HepG2 (cell line): ENCODE data around the gene PODN. TPM values are rescaled to one million over a fixed set of nuclear protein-coding genes. Genes with fewer than 3 reads are reported as not detected.

Source experiments
- ASH2L ChIP-seq: fragments of 300-600, 200-600 bp; sonication (generic); IDR thresholded peaks from 2 replicates; pipeline ENCODE4 v1.7.0; 2017; ENCODE audit warnings: low read depth, mild to moderate bottlenecking, moderate library complexity, mixed read lengths, low read length; ENCODE audit not compliant: insufficient read length
- FOSL2 ChIP-seq: sonication (generic); formaldehyde crosslinking; IDR thresholded peaks from 2 replicates; pipeline ENCODE4 v1.4.0; 2020; ENCODE audit warnings: missing genetic modification reagents
- IKZF4 ChIP-seq: sonication (generic); formaldehyde crosslinking; IDR thresholded peaks from 2 replicates; pipeline ENCODE4 v1.5.1; 2020; ENCODE audit warnings: borderline replicate concordance, mild to moderate bottlenecking, low read depth, missing genetic modification reagents; ENCODE audit errors: not compliant biosample characterization
- KMT2A ChIP-seq: sonication (generic); formaldehyde crosslinking; IDR thresholded peaks from 2 replicates; pipeline ENCODE4 v1.4.0; 2020; ENCODE audit warnings: missing genetic modification reagents
- MAZ ChIP-seq, 2 experiments: sonication (generic) in 1 of 2; formaldehyde crosslinking in 1 of 2; IDR thresholded peaks; 2 replicates each; pipeline versions ENCODE4 v1.5.0 to v1.6.1; 2012 to 2020; ENCODE audit warnings: low read depth in 2 of 2, mild to moderate bottlenecking in 2 of 2, borderline replicate concordance in 1 of 2, improper control_type of control experiment in 1 of 2, low read length in 1 of 2, missing genetic modification reagents in 1 of 2, moderate library complexity in 1 of 2
- MTF2 ChIP-seq: sonication (generic); formaldehyde crosslinking; IDR thresholded peaks from 2 replicates; pipeline ENCODE4 v1.5.0; 2020; ENCODE audit warnings: missing genetic modification reagents, borderline replicate concordance
- NCOA2 ChIP-seq: sonication (generic); formaldehyde crosslinking; IDR thresholded peaks from 2 replicates; pipeline ENCODE4 v1.8.0; 2022; ENCODE audit warnings: inconsistent platforms
- NCOR1 ChIP-seq: fragments of 200-600 bp; sonication (generic); IDR thresholded peaks from 2 replicates; pipeline ENCODE4 v1.7.0; 2017; ENCODE audit warnings: antibody characterized with exemption, low read length, borderline replicate concordance
- RFXAP ChIP-seq: sonication (generic); formaldehyde crosslinking; IDR thresholded peaks from 2 replicates; pipeline ENCODE4 v1.4.0; 2020; ENCODE audit warnings: missing genetic modification reagents, borderline replicate concordance
- SNAPC2 ChIP-seq: sonication (generic); formaldehyde crosslinking; IDR thresholded peaks from 2 replicates; pipeline ENCODE4 v1.8.1; 2022; ENCODE audit warnings: mild to moderate bottlenecking, missing genetic modification reagents
- ZMYM2 ChIP-seq: sonication (generic); formaldehyde crosslinking; IDR thresholded peaks from 2 replicates; pipeline ENCODE4 v1.8.0; 2022; ENCODE audit warnings: mild to moderate bottlenecking, missing genetic modification reagents
- ZNF350 ChIP-seq: sonication (generic); formaldehyde crosslinking; IDR thresholded peaks from 2 replicates; pipeline ENCODE4 v1.4.0; 2020; ENCODE audit warnings: mild to moderate bottlenecking, low read depth, missing genetic modification reagents, borderline replicate concordance
- ZNF431 ChIP-seq: sonication (generic); formaldehyde crosslinking; IDR thresholded peaks from 2 replicates; pipeline ENCODE4 v1.9.0; 2022; ENCODE audit warnings: missing genetic modification reagents, low read depth, mild to moderate bottlenecking, borderline replicate concordance
- ZNF562 ChIP-seq: sonication (generic); formaldehyde crosslinking; IDR thresholded peaks from 2 replicates; pipeline ENCODE4 v1.8.0; 2022; ENCODE audit warnings: missing genetic modification reagents, borderline replicate concordance
- ZNF564 ChIP-seq: sonication (generic); formaldehyde crosslinking; IDR thresholded peaks from 2 replicates; pipeline ENCODE4 v1.8.1; 2023; ENCODE audit warnings: mild to moderate bottlenecking, missing genetic modification reagents
- ZNF652 ChIP-seq: IDR thresholded peaks from 2 replicates; pipeline ENCODE4 v1.6.1; 2016; ENCODE audit warnings: low read depth, borderline replicate concordance
- polyA plus RNA-seq, 8 experiments: library from polyadenylated mRNA; depleted of rRNA in 3 of 8; stranded (reverse) in 7 of 8; unstranded in 1 of 8; fragments of >200 nt; fragmentation: Illumina TruSeq in 4 of 8; extraction: Trizol in 4 of 8; gene quantifications; 2 replicates each; pipeline versions ENCODE4 v1.2.1 to v1.2.3, GENCODE V29; 2011 to 2016; ENCODE audit warnings: low read depth in 4 of 8, missing spikeins in 1 of 8, mixed read lengths in 1 of 8; ENCODE audit not compliant: insufficient read depth in 1 of 8
- total RNA-seq, 5 experiments: library from RNA; depleted of rRNA; stranded (reverse); fragments of >200 nt; fragmentation: Illumina TruSeq; extraction: Trizol; gene quantifications; 2 replicates each; pipeline ENCODE4 v1.2.3, GENCODE V29; 2016; ENCODE audit warnings: low read depth in 1 of 5
- TF ChIP-seq, protein P1 (sequence below), 2 experiments: sonication (generic) in 1 of 2; formaldehyde crosslinking in 1 of 2; IDR thresholded peaks; 2 replicates each; pipeline versions ENCODE4 v1.4.0 to v1.6.1; 2016 to 2020; ENCODE audit warnings: borderline replicate concordance in 1 of 2, low read depth in 1 of 2, mild to moderate bottlenecking in 1 of 2, missing genetic modification reagents in 1 of 2
- TF ChIP-seq, protein P2 (sequence below): sonication (generic); formaldehyde crosslinking; IDR thresholded peaks from 2 replicates; pipeline ENCODE4 v1.4.0; 2020; ENCODE audit warnings: missing genetic modification reagents
- TF ChIP-seq, protein P3 (sequence below): IDR thresholded peaks from 2 replicates; pipeline ENCODE4 v1.6.1; 2016; ENCODE audit warnings: low read depth, control low read depth

The PODN gene
- total and polyA plus RNA-seq, 2 of the 13 experiments (the other 11 are each of a cell fraction or from before 2014, with no cell fraction given), result 0.13 TPM; not detected in 1

DNA sequence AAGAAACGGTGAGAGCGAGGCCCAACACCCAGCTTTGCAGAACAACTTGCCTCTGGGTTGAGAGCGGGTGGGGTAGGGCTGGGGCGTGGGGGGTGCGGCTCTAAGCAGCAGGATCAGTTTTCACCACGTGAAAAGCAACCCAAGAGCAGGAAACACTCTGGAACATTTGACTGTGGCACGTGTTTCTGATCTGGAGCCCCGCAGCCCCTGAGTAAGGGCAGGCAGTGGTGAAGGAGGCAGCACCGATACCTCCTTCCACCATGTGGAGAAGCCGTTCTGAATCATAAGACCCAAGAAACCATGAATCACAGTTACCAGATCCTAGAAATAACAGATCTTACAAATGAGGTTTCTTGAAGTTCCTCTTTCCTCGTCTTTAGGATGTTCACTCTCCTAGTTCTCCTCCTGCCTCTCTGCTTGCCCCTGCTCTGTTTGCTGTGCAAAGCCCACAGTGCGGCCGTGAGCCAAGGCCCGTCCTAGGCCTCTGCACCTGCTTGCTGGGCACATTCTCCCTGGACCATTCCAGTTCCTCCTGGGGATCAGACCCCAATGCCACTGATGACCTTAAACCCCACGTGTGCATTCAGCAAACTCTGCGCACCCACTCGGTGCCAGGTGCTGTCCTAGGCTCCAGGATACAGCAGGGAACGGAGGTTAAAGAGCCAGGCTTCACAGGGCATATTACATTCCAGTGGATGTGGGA lies 48.5 kb downstream of the PODN start (continued):
- TF ChIP-seq ZNF564 (CRISPR knock-in tag) (no peak), ZNF350 (CRISPR knock-in tag) (no peak), ZNF652 (CRISPR knock-in tag) (no peak), RFXAP (peak; percentile 7; the same call in 1 of the 2 replicates), IKZF4 (CRISPR knock-in tag) (no peak), ZMYM2 (CRISPR knock-in tag) (0 out of 2 replicates have a peak, but pooled peaks have one; percentile 40), MTF2 (no peak), NCOA2 (no peak), ZNF562 (CRISPR knock-in tag) (no peak), FOSL2 (no peak; the same call in 1 of the 2 replicates), ASH2L (peak; percentile 20), NCOR1 (no peak), ZNF431 (CRISPR knock-in tag) (no peak), KMT2A (CRISPR knock-in tag) (no peak), SNAPC2 (CRISPR knock-in tag) (peak; percentile 56; the same call in 1 of the 2 replicates), MAZ (IDR thresholded peaks at IDR 0.05; ENCODE audit: borderline replicate concordance, low read depth, low read length) (no peak), MAZ (CRISPR knock-in tag; IDR thresholded peaks at IDR 0.05; ENCODE audit: low read depth) (0 out of 2 replicates have a peak, but pooled peaks have one; percentile 8)
- TF ChIP-seq, protein P1, sequence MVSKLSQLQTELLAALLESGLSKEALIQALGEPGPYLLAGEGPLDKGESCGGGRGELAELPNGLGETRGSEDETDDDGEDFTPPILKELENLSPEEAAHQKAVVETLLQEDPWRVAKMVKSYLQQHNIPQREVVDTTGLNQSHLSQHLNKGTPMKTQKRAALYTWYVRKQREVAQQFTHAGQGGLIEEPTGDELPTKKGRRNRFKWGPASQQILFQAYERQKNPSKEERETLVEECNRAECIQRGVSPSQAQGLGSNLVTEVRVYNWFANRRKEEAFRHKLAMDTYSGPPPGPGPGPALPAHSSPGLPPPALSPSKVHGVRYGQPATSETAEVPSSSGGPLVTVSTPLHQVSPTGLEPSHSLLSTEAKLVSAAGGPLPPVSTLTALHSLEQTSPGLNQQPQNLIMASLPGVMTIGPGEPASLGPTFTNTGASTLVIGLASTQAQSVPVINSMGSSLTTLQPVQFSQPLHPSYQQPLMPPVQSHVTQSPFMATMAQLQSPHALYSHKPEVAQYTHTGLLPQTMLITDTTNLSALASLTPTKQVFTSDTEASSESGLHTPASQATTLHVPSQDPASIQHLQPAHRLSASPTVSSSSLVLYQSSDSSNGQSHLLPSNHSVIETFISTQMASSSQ (IDR thresholded peaks at IDR 0.05; ENCODE audit: low read depth), result no peak
- TF ChIP-seq, protein P1 (CRISPR knock-in tag; IDR thresholded peaks at IDR 0.05; ENCODE audit: borderline replicate concordance), result no peak
- TF ChIP-seq, protein P2, sequence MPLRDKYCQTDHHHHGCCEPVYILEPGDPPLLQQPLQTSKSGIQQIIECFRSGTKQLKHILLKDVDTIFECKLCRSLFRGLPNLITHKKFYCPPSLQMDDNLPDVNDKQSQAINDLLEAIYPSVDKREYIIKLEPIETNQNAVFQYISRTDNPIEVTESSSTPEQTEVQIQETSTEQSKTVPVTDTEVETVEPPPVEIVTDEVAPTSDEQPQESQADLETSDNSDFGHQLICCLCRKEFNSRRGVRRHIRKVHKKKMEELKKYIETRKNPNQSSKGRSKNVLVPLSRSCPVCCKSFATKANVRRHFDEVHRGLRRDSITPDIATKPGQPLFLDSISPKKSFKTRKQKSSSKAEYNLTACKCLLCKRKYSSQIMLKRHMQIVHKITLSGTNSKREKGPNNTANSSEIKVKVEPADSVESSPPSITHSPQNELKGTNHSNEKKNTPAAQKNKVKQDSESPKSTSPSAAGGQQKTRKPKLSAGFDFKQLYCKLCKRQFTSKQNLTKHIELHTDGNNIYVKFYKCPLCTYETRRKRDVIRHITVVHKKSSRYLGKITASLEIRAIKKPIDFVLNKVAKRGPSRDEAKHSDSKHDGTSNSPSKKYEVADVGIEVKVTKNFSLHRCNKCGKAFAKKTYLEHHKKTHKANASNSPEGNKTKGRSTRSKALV (CRISPR knock-in tag), result no peak
- TF ChIP-seq, protein P3, sequence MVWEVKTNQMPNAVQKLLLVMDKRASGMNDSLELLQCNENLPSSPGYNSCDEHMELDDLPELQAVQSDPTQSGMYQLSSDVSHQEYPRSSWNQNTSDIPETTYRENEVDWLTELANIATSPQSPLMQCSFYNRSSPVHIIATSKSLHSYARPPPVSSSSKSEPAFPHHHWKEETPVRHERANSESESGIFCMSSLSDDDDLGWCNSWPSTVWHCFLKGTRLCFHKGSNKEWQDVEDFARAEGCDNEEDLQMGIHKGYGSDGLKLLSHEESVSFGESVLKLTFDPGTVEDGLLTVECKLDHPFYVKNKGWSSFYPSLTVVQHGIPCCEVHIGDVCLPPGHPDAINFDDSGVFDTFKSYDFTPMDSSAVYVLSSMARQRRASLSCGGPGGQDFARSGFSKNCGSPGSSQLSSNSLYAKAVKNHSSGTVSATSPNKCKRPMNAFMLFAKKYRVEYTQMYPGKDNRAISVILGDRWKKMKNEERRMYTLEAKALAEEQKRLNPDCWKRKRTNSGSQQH (CRISPR knock-in tag), result no peak; the same call in 1 of the 2 replicates
